ENCODE data around the gene TMEM72. TPM values are rescaled to one million over a fixed set of nuclear protein-coding genes. Genes with fewer than 3 reads are reported as not detected.

Gene TMEM72
- polyA plus RNA-seq, 1 donor (not counting 4 experiments of a cell fraction or from before 2014, with no cell fraction given) = not detected

DNA sequence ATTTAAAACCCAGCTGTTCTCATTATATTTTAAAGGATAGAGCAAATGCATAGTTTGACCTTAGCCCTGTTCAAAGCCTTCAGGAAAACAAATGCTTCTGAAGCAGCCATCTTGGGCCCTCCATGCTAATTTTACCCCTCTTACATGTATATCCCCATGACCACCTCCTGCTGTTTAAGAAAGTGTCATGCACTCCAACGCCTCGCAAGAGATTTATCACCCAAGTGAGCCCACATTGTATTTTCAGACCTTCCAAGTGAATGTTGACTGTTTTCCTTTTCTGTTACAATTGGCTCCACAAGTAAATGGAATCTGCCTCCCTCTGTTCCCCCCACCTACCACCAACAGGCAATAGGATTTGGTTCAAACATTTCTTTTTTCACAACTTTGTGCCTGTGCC, 5.3 kb downstream of the TMEM72 start:
- Histone ChIP-seq H3K27me3 (ENCODE audit: control insufficient read depth, extremely low read depth, insufficient read depth, low read length) (no peaks in the 10 kb centered on the region), H3K27ac (ENCODE audit: control insufficient read depth, insufficient read depth, low read length) (no peak overlapping the region), H3K79me2 (ENCODE audit: control insufficient read depth, insufficient read depth, low read length) (no peaks in the 10 kb centered on the region), H3K4me2 (ENCODE audit: control insufficient read depth, extremely low read depth, insufficient read depth, low read depth, low read length) (no peak overlapping the region), H3K4me3 (ENCODE audit: control insufficient read depth in 2 of 3, extremely low read depth in 1 of 3, insufficient read depth in 2 of 3, low read depth in 1 of 3, low read length in 3 of 3) (no peak overlapping the region), H3K9me3 (ENCODE audit: control insufficient read depth, low read depth, low read length) (no peaks in the 10 kb centered on the region), H3K36me3 (ENCODE audit: control insufficient read depth in 2 of 2, extremely low read depth in 1 of 2, insufficient read depth in 2 of 2, low read length in 2 of 2) (no peaks in the 10 kb centered on the region), H3K9ac (ENCODE audit: control insufficient read depth, extremely low read depth, insufficient read depth, low read length) (no peak overlapping the region), H4K20me1 (ENCODE audit: control insufficient read depth, extremely low read depth, insufficient read depth, low read length) (no peaks in the 10 kb centered on the region), H3K9me1 (ENCODE audit: control insufficient read depth, extremely low read depth, insufficient read depth, low read length) (no peaks in the 10 kb centered on the region), H2AFZ (ENCODE audit: control insufficient read depth, low read length) (no peak overlapping the region), H3K4me1 (ENCODE audit: control insufficient read depth, extremely low read depth, insufficient read depth, low read length) (no peaks in the 10 kb centered on the region)
- DNase-seq (ENCODE audit: low read depth, low spot score) = no peak
- no peak for FAIRE-seq
- TF ChIP-seq, protein P1, sequence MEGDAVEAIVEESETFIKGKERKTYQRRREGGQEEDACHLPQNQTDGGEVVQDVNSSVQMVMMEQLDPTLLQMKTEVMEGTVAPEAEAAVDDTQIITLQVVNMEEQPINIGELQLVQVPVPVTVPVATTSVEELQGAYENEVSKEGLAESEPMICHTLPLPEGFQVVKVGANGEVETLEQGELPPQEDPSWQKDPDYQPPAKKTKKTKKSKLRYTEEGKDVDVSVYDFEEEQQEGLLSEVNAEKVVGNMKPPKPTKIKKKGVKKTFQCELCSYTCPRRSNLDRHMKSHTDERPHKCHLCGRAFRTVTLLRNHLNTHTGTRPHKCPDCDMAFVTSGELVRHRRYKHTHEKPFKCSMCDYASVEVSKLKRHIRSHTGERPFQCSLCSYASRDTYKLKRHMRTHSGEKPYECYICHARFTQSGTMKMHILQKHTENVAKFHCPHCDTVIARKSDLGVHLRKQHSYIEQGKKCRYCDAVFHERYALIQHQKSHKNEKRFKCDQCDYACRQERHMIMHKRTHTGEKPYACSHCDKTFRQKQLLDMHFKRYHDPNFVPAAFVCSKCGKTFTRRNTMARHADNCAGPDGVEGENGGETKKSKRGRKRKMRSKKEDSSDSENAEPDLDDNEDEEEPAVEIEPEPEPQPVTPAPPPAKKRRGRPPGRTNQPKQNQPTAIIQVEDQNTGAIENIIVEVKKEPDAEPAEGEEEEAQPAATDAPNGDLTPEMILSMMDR (optimal IDR thresholded peaks at IDR 0.05 in 1 of 3, IDR thresholded peaks at IDR 0.05 in 1 of 3, conservative IDR thresholded peaks at IDR 0.05 in 1 of 3; ENCODE audit: extremely low read depth in 1 of 3, insufficient read depth in 2 of 3, low read length in 3 of 3) = no peak
- TF ChIP-seq EZH2 (IDR thresholded peaks at IDR 0.05; ENCODE audit: low read length) = no peak
- dilution Hi-C loops (cut with MboI; ENCODE audit: extremely low pct_ligation_motif_present, low sequenced_read_pairs) = no loop called here

DNA sequence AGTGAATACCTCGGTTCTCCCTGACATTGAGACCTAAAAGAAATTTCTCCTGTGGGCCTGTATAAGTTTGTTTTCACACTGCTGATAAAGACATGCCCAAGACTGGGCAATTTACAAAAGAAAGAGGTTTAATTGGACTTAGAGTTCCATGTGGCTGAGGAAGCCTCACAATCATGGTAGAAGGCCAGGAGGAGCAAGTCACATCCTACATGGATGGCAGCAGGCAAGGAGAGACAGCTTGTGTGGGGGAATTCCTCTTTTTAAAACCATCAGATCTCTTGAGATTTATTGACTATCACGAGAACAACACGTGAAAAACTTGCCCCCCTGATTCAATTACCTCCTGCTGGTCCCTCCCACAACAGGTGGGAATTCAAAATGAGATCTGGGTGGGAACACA, 6.7 kb downstream of the TMEM72 start:
- no peak overlapping the region for H3K27ac ChIP-seq (ENCODE audit: control insufficient read depth, insufficient read depth, low read length)
- DNase-seq (ENCODE audit: low read depth, low spot score) (no peak), FAIRE-seq (no peak)
- H3K4me2 ChIP-seq (ENCODE audit: control insufficient read depth, extremely low read depth, insufficient read depth, low read depth, low read length) = no peak overlapping the region
- no peak overlapping the region for H3K9ac ChIP-seq (ENCODE audit: control insufficient read depth, extremely low read depth, insufficient read depth, low read length)
- H3K9me3 ChIP-seq (ENCODE audit: control insufficient read depth, low read depth, low read length) = no peaks in the 10 kb centered on the region
- H3K79me2 ChIP-seq (ENCODE audit: control insufficient read depth, insufficient read depth, low read length) = no peaks in the 10 kb centered on the region
- H3K4me3 ChIP-seq (ENCODE audit: control insufficient read depth in 2 of 3, extremely low read depth in 1 of 3, insufficient read depth in 2 of 3, low read depth in 1 of 3, low read length in 3 of 3) = no peak overlapping the region
- no peaks in the 10 kb centered on the region for H4K20me1 ChIP-seq (ENCODE audit: control insufficient read depth, extremely low read depth, insufficient read depth, low read length)
- no peaks in the 10 kb centered on the region for H3K9me1 ChIP-seq (ENCODE audit: control insufficient read depth, extremely low read depth, insufficient read depth, low read length)
- TF ChIP-seq, protein P1 (optimal IDR thresholded peaks at IDR 0.05 in 1 of 3, IDR thresholded peaks at IDR 0.05 in 1 of 3, conservative IDR thresholded peaks at IDR 0.05 in 1 of 3; ENCODE audit: extremely low read depth in 1 of 3, insufficient read depth in 2 of 3, low read length in 3 of 3) = no peak
- TF ChIP-seq EZH2 (IDR thresholded peaks at IDR 0.05; ENCODE audit: low read length) = no peak
- H2AFZ ChIP-seq (ENCODE audit: control insufficient read depth, low read length) = no peak overlapping the region
- no peaks in the 10 kb centered on the region for H3K4me1 ChIP-seq (ENCODE audit: control insufficient read depth, extremely low read depth, insufficient read depth, low read length)
- dilution Hi-C loops (cut with MboI; ENCODE audit: extremely low pct_ligation_motif_present, low sequenced_read_pairs) = no loop called here
- H3K27me3 ChIP-seq (ENCODE audit: control insufficient read depth, extremely low read depth, insufficient read depth, low read length) = no peaks in the 10 kb centered on the region
- H3K36me3 ChIP-seq (ENCODE audit: control insufficient read depth in 2 of 2, extremely low read depth in 1 of 2, insufficient read depth in 2 of 2, low read length in 2 of 2) = no peaks in the 10 kb centered on the region
